SHP77 (cell line): Measurements from ENCODE around the gene NME1.
"Not testable (repeated sequence)": the region's sequence is repeated elsewhere in the genome, so short reads cannot be mapped to it uniquely, and the experiment has no call there.

Experiments used
- DNase-seq, 2 experiments: peaks; one replicate each; lab custom pipeline; 2025; lab: John Stamatoyannopoulos, UW

The NME1 gene

DNA sequence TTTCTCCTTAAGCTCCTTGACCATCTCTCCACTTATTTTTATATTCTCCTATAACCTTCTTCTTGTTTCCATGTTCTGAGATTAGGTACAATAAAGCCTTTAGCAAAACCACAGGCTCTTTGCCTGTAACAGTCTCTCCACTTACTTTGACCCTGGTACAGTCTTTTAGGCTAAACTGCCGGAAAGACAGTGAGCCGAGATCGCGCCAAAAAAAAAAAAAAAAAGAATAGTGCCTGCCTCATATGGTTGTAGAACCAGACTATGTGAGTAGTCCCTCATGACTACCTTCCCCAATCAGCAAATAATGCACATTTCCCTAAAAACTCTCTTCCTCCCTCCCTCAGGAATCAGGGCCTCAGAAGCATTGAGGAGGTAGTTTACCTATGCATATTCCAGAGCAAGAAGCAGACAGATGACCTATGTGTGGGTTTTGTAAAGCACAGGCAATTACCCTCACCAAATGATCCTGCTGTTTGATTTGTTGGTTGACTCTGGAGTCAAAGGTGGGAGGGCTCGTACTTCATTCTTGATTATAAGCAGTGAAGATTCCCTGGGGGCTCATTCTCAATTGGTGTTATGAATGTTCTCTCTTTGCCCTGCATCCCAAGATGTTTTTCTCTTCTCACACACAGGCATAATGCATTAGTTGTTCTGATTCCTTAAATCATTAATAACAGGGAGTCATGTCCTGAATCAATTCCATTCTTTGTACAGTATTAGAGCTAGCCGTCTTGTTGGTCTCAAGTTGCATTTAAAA is 8.9 kb upstream of the NME1 start:
- DNase-seq = no peak

DNA sequence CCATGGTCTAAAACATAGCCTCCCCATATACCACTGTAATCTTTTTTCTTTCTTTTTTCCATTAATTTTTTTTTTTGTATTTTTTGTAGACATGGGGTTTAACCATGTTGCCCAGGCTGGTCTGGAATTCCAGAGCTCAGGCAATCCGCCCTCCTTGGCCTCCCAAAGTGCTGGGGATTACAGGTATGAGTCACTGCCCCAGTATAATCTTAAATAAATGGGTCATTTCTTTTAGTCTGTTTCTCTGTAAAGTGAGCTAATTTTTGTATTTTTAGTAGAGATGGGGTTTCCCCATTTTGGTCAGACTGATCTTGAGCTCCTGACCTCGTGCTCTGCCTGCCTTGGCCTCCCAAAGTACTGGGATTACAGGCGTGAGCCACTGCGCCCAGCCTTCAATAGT is 5.7 kb upstream of the NME1 start:
- DNase-seq = no peak

DNA sequence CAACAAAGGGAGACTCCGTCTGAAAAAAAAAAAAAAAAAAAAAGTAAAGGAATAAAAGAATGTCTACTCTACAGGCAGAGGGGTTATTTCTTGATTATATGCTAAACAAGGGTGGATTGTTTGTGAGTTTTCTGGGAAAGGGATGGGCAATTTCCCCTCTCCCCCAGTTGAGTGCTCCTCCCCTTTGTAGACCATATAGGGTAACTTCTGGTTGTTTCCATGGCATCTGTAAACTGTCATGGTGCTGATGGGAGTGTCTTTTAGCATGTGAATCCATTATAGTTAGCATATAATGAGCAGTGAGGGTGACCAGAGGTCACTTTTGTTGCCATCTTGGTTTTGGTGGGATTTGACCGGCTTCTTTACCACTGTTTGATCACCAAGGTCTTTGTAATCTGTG is 4.2 kb upstream of the NME1 start:
- no peak for DNase-seq

DNA sequence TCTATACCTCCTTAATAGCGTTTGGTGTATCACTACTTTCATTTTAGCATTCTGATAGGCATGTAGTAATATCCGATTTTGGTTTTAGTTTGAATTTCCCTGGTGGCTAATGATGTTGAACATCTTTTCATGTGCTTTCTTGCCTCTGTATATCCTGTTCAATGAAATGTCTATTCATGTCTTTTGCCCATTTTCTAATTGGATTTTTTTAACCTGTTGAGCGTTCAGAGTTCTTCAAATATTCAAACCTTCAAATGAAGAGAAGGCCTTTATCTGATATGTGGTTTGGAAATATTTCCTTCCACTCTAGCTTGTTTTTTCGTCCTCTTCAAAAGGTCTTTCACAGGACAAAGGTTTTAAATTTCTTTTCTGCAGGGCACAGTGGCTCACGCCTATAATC is 2.4 kb upstream of the NME1 start:
- no peak for DNase-seq

DNA sequence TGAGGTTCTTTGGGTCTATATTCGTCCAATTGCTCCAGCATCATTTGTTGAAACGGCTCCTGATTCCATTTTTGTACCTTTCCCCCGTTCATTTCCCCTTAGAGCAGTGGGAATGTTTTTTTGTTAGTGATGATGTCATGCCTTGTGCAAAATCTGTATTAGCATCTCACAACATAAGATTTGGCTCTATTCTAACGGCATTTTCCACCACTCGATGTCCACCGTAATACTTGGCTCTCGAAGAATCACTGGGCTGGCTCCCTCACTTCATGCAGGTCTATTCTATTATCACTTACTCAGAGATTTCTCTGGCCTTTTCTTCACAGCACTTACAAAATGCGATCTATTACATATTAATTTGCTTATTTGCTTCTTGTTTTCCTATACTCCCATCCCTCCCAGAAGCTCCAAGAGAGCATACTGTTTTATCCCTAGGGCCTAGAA is 571 bp upstream of the NME1 start:
- DNase-seq = peak; percentile 39 to 53

DNA sequence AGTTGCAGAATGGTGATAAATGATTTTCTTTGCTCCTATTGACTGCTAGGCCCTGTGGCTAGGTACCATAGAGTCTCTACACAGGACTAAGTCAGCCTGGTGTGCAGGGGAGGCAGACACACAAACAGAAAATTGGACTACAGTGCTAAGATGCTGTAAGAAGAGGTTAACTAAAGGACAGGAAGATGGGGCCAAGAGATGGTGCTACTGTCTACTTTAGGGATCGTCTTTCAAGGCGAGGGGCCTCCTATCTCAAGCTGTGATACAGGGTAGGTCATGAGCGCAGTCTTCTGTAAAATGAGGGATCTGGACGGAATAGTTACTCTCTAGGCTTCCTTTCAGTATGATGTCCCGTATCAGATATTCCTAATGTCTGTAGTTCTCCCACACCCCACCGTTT is 817 bp downstream of the NME1 start:
- DNase-seq = no peak

DNA sequence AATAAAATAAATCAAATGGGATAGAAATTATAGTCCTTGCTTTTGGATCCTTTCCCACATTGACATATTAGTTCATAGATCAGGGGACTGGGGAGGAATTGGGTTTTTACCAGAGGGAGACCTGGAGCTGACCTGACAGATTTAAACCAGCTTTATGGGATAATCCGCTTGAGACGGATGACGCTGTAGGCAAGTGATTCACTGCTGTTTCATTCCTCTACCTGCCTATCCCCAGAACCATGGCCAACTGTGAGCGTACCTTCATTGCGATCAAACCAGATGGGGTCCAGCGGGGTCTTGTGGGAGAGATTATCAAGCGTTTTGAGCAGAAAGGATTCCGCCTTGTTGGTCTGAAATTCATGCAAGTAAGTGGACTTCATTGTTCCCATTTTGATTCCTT is 2.1 kb downstream of the NME1 start:
- DNase-seq = no peak

DNA sequence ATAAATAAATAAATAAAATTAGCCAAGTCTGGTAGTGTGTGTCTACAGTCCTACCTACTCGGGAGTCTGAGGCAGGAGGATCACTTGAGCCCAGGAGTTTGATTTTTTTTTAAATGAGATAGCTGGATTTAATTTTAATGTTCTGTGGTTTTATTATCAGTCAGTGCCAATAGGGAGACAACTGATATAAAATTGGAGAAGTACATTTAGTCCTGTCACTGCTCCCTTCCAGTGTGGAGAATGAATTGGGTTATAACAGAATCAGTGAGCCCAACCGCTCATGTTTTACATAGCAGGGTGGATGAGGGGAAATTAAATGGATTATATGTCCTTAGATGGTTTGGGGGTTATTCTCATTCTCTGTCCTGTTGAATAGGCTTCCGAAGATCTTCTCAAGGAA is 6.2 kb downstream of the NME1 start:
- no peak for DNase-seq

DNA sequence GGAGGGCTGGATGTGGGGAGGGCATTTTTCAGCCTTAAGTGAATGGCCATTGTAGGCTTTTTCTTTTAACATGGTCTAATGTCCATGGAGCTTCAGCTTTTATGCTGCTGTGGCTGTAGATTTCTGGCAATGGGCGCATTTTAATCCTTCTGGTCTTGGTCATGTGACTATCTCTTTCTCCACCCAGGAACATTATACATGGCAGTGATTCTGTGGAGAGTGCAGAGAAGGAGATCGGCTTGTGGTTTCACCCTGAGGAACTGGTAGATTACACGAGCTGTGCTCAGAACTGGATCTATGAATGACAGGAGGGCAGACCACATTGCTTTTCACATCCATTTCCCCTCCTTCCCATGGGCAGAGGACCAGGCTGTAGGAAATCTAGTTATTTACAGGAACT is 8.2 kb downstream of the NME1 start:
- no peak for DNase-seq

DNA sequence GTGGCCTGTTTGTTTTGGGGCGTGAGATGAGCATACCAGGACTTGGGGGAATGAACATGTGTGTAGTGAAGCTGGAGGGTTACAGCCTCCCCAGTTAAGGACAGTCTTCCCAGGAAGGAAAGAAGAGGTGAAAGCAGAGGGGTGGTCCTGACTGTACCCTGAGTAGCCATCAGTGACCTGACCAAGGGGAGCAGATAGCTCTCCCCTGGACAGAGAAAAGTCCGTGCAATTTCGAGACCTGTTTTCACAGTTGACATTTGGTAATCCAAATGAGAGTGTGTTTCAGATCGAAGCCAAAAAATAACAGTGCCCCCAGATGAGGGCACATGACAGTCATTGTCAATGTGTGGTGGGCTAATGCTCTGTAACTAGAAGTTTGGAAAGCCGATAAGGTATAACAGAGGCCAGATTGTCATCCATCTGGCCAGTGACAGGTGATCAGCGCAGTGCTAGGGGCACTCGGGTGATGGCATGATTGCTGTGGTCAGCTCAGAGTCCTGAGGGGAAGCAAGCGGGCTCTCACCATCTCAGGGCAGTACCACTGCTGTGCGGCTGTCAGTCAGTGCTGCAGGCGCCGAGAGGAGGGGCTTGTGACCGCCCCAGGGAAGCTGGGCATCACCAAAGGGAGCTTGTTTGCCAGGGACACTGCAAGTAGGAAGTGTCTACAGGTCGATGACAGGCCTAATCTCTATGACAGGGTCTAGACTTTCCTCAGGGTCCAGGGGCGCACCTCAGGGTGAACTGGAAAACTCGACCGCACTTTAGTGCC is 11.7 kb downstream of the NME1 start:
- peak; percentile 40 to 82 for DNase-seq

DNA sequence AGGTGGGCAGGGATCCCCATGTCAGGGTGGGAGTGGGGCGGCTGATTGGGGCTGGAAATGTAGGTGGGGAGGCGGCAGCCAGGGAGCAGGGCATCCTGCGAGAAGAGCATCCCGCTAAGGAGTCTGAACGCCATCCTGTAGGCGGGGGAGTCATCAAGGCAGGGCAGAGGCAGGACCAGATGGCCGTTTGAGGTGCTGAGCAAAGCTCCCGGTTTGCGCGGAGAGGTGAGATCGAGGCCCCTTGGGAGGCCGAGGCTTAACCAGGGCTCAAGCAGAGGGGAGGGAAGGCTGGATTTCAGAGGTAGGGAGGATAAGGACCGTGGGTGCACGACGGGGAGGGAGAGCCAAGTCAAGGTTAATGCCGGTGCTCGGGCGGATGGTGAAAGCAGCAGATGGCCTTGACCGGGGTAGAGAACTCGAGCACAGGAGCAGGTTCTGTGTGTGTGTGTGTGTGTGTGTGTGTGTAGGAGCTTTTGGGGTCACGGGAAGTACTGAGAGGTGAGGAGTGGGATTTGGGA is 12.4 kb downstream of the NME1 start:
- DNase-seq = peak in 1 of 2 experiments; percentile 42

DNA sequence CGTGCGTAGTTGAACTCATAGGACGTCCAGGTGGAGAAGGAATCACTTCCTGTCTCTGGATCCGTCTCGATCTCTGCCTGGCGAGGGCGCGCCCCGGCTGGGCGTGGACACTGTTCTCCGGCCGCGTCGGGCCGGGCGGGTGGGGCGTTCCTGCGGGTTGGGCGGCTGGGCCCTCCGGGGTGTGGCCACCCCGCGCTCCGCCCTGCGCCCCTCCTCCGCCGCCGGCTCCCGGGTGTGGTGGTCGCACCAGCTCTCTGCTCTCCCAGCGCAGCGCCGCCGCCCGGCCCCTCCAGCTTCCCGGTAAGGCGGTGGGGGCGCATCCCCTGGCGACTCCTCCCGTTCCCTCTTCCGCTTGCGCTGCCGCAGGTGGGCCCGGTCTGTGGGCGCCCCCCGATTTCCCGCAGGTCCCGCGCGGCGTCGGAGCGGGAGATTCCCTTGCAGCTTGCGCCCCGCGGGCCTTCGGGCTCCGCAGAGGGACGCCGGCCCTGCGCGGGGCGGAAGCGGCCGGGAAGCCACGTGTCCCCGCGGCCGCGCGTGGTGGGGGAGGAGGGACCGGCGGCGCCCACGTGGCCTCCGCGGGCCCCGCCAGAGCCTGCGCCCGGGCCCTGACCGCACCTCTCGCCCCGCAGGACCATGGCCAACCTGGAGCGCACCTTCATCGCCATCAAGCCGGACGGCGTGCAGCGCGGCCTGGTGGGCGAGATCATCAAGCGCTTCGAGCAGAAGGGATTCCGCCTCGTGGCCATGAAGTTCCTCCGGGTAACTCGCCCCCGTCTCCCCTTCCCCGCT is 13.0 kb downstream of the NME1 start, which contains the start of gene NME2:
Gene NME2 (plus strand): TSS at position 214 of the 789 bp plus-strand sequence. CDS start 420 bp downstream, at position 634.
- DNase-seq = peak; percentile 90 to 91

DNA sequence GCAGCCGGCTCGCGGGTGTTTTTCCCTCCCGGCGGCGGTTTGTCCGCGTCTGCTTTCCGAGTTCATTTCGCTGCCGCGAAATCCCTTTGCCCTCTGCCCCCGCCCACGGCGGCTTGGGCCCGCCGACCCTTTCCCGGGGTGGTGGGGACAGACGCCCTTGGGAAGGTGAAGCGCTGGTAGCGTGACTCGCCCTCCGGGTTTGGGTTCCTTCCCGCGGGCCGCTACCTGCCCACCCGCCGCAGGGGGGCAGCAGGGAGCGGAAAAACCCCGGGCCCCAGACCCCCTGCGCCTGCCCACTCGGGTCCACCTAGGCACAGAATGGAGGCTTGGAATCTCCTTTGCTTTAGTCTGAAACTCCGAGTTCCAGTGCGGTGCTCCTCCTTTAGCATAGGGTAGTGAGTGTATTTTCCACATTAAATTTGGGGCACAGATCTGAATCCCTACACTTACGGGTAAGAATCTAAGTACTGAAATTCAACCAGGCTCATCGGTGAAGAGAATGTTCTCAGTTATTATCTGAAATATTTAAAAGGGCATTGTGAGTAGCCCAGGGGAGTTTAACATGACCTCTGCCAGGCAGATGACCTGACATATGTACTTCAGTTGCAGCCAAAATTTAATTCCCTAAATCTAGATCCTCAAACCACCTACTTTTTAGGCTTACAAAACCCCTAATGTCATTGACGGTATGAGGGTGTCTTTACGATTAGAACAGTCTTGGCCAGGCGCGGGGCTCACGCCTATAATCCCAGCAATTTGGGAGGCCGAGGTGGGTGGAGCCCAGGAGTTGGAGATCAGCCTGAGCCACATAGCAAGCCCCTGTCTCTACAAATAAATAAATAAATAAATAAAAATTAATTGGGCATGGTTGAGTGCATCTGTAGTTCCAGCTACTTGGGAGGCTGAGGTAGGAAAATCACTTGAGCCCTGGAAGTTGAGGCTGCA is 13.9 kb downstream of the NME1 start:
- peak; percentile 20 to 55 for DNase-seq

DNA sequence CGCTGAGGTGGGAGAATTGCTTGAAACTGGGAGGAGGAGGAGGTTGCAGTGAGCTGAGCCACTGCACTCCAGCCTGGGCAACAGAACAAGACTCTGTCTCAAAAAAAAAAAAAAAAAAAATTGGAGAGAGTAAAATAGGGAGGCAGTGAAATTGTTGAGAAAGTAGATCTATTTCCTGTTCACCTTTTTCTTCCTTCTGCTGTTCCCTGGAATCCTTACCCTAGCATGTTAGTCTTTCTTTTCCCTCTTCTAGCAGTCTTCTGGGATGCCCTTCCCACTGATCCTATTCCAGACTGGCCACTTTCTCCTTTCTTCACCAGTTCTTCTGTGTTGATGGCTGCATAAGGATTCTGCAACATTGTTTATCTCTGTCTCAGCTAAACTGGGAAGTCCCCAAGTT is 16.0 kb downstream of the NME1 start:
- DNase-seq = no peak

DNA sequence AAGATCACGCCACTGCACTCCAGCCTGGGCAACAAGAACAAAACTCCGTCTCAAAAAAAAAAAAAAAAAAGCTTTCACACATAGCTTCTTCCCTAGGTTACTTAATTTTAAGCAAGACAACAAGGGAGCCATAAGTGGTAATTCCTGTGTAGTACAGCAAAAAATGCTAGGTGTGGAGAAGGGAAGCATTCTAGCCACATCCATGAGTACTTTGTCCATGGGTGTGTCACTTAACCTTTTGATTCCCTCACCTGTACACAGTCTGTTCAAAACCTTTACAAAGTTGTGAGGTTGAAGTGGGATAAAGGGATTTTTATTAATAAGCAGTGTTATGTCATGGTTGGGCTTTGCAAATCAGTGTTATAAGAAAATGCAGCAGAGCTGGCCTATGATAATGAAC is 17.4 kb downstream of the NME1 start:
- no peak for DNase-seq

DNA sequence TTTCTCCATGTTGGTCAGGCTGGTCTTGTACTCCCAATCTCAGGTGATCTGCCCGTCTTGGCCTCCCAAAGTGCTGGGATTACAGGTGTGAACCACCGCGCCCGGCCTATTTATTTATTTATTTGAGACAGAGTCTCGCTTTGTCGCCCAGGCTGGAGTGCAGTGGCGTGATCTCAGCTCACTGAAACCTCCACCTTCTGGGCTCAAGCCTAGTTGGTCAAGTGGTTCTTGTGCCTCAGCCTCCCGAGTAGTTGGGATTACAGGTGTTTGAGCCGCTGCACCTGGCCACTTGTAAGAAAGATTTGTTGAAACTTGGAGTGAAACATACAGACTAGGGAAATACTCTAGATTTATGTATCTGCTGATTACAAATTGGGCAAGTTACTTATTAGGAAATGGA is 18.7 kb downstream of the NME1 start:
- not testable (repeated sequence) for DNase-seq

DNA sequence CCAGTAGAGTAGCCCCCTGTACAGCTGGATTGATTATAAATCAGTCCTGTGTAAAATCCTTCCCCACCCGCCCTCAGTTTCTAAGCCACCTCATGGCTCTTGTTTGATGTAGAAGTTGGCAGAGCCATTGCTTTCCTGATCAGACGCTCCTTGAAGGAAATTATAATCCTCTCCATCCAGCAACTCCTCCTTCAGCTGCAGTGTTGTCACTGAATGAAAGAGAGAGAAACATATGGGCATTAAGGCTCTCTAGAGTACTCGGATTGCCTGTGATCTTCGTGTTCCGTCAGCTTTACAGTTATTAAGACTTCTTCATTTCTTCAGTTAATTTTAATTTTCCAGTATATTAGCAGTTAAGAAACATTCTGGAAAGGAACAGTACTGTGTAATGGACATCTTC is 27.1 kb downstream of the NME1 start:
- DNase-seq = no peak

DNA sequence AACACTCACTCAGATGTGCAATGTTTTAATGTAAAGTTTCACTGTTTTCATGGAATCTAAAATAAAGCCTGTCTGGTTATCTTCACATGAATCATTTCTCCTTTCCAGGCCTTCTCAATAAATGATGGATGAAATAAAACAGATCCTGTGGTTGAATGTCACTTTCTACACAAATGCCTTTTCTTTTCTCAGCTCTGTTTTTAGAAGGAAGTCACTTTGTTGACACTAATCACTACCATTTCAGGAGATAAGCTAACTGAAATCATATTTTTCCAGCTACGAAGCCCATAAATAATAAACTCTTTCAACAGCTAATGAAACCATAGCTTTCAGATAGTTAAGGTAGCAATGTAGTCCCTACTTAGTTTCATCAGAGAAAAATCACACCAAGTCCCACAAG is 30.8 kb downstream of the NME1 start:
- DNase-seq = no peak

DNA sequence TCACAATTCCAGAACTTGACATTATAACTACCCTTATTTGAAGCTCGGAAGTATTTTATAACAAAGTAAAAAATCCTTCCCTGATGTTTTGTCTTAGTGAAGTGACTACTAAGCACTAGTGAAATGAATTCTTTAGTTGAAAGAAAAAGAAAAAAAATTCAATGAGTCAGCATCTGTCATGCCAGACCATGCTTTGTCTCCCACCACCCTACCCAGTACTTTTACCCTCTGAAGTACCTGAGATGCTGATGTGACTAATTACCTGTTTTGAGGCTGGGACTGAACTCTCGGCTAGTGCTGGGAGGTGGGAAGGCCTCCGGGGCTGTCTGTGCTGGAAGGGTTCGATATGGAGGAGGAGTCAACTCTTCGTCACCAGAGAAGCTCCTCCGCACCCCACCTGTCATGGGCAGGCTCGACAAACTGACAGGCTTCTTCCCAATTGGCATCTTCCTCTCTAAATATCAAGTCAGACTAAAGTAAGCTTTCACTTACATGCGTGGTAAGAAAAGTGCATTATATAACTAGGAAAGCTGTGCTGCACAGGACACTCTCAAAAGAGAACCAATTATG is 32.5 kb downstream of the NME1 start:
- no peak for DNase-seq

DNA sequence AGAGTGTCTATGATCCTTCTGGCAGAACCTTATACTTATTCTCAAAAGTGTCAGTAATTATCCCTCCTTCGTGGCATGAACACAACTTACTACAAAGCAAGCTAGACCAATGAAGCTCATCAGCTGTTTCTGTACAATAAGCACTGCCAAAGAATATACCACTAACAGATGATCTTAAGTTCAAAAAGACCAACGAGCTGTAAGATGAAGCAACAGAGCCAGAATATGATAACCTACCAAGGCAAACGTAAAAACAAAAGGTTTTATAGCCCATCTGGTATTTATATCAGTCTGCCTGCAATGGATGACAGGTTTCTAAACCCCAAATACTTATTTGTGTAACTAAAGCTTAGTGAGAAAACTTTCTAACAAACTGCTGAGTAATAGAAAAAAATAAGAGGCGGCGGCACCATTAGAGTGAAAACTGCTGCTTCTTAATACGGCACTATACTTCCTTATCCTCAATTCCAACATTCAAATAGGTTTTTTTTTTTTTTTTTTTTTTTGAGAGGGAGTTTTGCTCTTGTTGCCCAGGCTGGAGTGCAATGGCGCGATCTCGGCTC is 35.0 kb downstream of the NME1 start:
- no peak for DNase-seq

DNA sequence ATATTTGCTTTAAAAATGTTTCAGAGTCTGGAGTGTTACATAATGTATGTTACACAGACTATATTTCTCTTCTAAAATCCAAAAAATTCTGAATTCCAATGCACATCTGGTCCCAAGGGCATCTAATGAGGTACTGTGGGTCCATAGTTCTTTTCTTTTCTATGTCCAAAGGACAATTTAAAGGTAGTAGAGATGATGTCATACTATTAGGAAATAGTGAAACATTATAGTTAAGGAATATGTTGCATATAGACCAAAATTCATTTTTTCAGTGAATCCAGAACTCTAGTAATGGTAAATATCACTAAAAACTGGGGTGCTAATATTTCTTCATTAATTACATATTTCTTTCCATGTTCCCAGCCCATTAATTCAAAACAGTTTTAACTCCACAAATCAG is 35.8 kb downstream of the NME1 start:
- DNase-seq = no peak
